Measurements from ENCODE around the gene TTYH3.

Gene TTYH3

DNA sequence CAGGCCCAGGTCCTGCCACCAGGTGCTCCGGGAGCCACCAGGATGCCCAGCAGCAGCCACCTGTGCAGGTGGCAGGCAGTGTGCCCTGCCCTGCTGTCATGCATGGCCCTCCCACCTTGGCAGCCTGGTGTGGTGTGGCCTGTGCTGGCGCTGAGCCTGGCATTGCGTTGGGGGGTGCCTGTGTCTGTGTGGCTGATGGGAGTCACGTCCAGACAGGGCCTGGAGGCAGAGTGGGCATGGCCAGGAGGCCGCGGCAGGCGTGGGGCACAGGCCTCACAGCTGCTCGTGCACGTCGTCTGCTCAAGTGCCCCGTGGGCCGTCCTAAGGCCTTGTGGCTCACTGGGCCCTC, 8.7 kb downstream of the TTYH3 start:
- H3K4me1 ChIP-seq (ENCODE audit: insufficient read depth, poor library complexity, severe bottlenecking): peaks cover 6% of the 10 kb centered on the region
- no peaks in the 10 kb centered on the region for H3K27me3 ChIP-seq (ENCODE audit: insufficient read depth, poor library complexity, severe bottlenecking)
- DNase-seq (ENCODE audit: low spot score): no peak
- H3K4me3 ChIP-seq (ENCODE audit: severe bottlenecking): no peak overlapping the region
- no peaks in the 10 kb centered on the region for H3K9me3 ChIP-seq (ENCODE audit: severe bottlenecking)
- H3K36me3 ChIP-seq (ENCODE audit: low read depth): no peaks in the 10 kb centered on the region
- peak; percentile 13; the same call in 1 of the 3 replicates for ATAC-seq (ENCODE audit: low read depth)
- TF ChIP-seq, protein P1, sequence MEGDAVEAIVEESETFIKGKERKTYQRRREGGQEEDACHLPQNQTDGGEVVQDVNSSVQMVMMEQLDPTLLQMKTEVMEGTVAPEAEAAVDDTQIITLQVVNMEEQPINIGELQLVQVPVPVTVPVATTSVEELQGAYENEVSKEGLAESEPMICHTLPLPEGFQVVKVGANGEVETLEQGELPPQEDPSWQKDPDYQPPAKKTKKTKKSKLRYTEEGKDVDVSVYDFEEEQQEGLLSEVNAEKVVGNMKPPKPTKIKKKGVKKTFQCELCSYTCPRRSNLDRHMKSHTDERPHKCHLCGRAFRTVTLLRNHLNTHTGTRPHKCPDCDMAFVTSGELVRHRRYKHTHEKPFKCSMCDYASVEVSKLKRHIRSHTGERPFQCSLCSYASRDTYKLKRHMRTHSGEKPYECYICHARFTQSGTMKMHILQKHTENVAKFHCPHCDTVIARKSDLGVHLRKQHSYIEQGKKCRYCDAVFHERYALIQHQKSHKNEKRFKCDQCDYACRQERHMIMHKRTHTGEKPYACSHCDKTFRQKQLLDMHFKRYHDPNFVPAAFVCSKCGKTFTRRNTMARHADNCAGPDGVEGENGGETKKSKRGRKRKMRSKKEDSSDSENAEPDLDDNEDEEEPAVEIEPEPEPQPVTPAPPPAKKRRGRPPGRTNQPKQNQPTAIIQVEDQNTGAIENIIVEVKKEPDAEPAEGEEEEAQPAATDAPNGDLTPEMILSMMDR (IDR thresholded peaks at IDR 0.05; ENCODE audit: poor library complexity, severe bottlenecking): no peak
- H3K27ac ChIP-seq (ENCODE audit: poor library complexity, severe bottlenecking): peak overlapping the region; percentile 43

DNA sequence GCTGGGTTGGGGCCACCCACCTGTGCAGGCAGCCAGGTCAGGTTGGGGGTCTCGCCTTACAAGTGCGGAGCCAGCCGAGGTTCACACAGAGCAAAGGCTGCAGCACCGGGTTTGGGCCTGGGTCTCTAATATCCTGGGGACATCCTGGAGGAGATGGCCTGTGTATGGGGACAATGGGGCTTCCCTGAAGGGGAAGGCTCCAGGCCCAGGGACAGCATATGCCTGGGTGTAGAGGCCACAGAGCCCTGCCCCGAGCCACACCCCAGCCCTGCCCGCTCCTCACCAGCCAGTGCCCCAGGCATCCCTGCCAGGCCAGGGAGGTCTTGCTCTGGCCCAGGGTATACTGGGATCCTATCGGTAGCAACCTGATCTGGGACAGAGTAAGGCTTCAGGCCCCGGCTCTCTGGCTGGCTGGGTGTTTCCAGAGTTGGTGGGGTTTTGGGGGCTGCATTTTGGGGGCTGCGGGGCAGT, 9.1 kb downstream of the TTYH3 start:
- no peak overlapping the region for H3K4me3 ChIP-seq (ENCODE audit: severe bottlenecking)
- H3K9me3 ChIP-seq (ENCODE audit: severe bottlenecking): no peaks in the 10 kb centered on the region
- peaks cover 6% of the 10 kb centered on the region for H3K4me1 ChIP-seq (ENCODE audit: insufficient read depth, poor library complexity, severe bottlenecking)
- ATAC-seq (ENCODE audit: low read depth) (no peak), DNase-seq (ENCODE audit: low spot score) (no peak)
- no peaks in the 10 kb centered on the region for H3K27me3 ChIP-seq (ENCODE audit: insufficient read depth, poor library complexity, severe bottlenecking)
- TF ChIP-seq, protein P1 (IDR thresholded peaks at IDR 0.05; ENCODE audit: poor library complexity, severe bottlenecking): no peak
- H3K36me3 ChIP-seq (ENCODE audit: low read depth): no peaks in the 10 kb centered on the region
- H3K27ac ChIP-seq (ENCODE audit: poor library complexity, severe bottlenecking): peak overlapping the region; percentile 43

- Histone ChIP-seq H3K27me3 (ENCODE audit: insufficient read depth, poor library complexity, severe bottlenecking) (no peaks in the 10 kb centered on the region), H3K4me1 (ENCODE audit: insufficient read depth, poor library complexity, severe bottlenecking) (peaks cover 6% of the 10 kb centered on the region), H3K27ac (ENCODE audit: poor library complexity, severe bottlenecking) (peak overlapping the region; percentile 43), H3K36me3 (ENCODE audit: low read depth) (peaks cover 4% of the 10 kb centered on the region; the same call in 1 of the 2 replicates), H3K9me3 (ENCODE audit: severe bottlenecking) (no peaks in the 10 kb centered on the region), H3K4me3 (ENCODE audit: severe bottlenecking) (no peak overlapping the region)
- ATAC-seq (ENCODE audit: low read depth) (peak; percentile 20; the same call in 2 of the 3 replicates), DNase-seq (ENCODE audit: low spot score) (no peak)
- TF ChIP-seq, protein P1 (IDR thresholded peaks at IDR 0.05; ENCODE audit: poor library complexity, severe bottlenecking): no peak
These were observed 9.9 kb downstream of the TTYH3 start for GRCh38 chr7:2641406-2642393.

GRCh38 chr7:2643386-2644219, 11.8 kb downstream of the TTYH3 start:
- Histone ChIP-seq H3K4me3 (ENCODE audit: severe bottlenecking) (no peak overlapping the region), H3K4me1 (ENCODE audit: insufficient read depth, poor library complexity, severe bottlenecking) (peaks cover 6% of the 10 kb centered on the region), H3K36me3 (ENCODE audit: low read depth) (peaks cover 15% of the 10 kb centered on the region; the same call in 1 of the 2 replicates), H3K9me3 (ENCODE audit: severe bottlenecking) (no peaks in the 10 kb centered on the region), H3K27me3 (ENCODE audit: insufficient read depth, poor library complexity, severe bottlenecking) (no peaks in the 10 kb centered on the region), H3K27ac (ENCODE audit: poor library complexity, severe bottlenecking) (no peak overlapping the region)
- no peak for ATAC-seq (ENCODE audit: low read depth)
- TF ChIP-seq, protein P1 (IDR thresholded peaks at IDR 0.05; ENCODE audit: poor library complexity, severe bottlenecking): no peak
- DNase-seq (ENCODE audit: low spot score): no peak
